A549 treated with AZD9567 at 1 μM for 4 hours (cell line): ENCODE data around the gene OGFR. TPM values are rescaled to one million over a fixed set of nuclear protein-coding genes. Genes with fewer than 3 reads are reported as not detected.

Source experiments
- total RNA-seq: library from RNA; stranded (reverse); fragments of 200-300 nt; extraction: Qiagen RNA extraction; gene quantifications from 5 replicates; pipeline ENCODE4 v1.2.3, GENCODE V29; 2022; ENCODE audit not compliant: insufficient read depth

Gene OGFR
- total RNA-seq = 40.2 to 48.7 TPM (median 46.2 TPM) in 5 replicates

GRCh38 chr20:62804627-62805154 is at the start of gene OGFR:
Gene OGFR (plus strand): TSS chr20:62804835. CDS start chr20:62804860, 25 bp downstream.

GRCh38 chr20:62816884-62817873 is 12.5 kb downstream of the OGFR start, which contains the start of gene COL9A3:
Gene COL9A3 (plus strand): TSS chr20:62817050. CDS start chr20:62817065, 15 bp downstream.

GRCh38 chr20:62861726-62862336 is 57.2 kb downstream of the OGFR start, which contains the start of gene TCFL5:
Gene TCFL5 (minus strand): TSS chr20:62861822. CDS start chr20:62861670, 152 bp downstream.

Other genes with a start within 250 kb of the OGFR start
- gene SLCO4A1, start 162.3 kb upstream of the OGFR start, total RNA-seq = 8.5 to 10.9 TPM (median 10.6 TPM) in 5 replicates
- gene NTSR1, start 96.0 kb upstream of the OGFR start, total RNA-seq = 0.07 to 0.14 TPM (median 0.08 TPM) in 4 of 5 replicates, not detected in the other
- 18.7 to 26.2 TPM (median 23.4 TPM) in 5 replicates for gene MRGBP, start 8.4 kb upstream of the OGFR start, total RNA-seq
- 0.43 to 0.62 TPM (median 0.54 TPM) in 4 of 5 replicates, not detected in the other for gene COL9A3, start 12.2 kb downstream of the OGFR start, total RNA-seq
- gene TCFL5, start 57.0 kb downstream of the OGFR start, total RNA-seq = 3.7 to 8.3 TPM (median 4.3 TPM) in 5 replicates
- gene DIDO1, start 121.7 kb downstream of the OGFR start, total RNA-seq = 18.1 to 25.2 TPM (median 24.3 TPM) in 5 replicates
- gene GID8, start 133.3 kb downstream of the OGFR start, total RNA-seq = 22.5 to 24.8 TPM (median 23.5 TPM) in 5 replicates
- gene SLC17A9, start 147.9 kb downstream of the OGFR start, total RNA-seq = 0.03 TPM in 2 of 5 replicates, not detected in the others
- not detected in 5 replicates for gene BHLHE23, start 202.1 kb downstream of the OGFR start, total RNA-seq